OCI-LY3 (cell line): Measurements from ENCODE around the gene KANSL2.

Experiments used
- H2AFZ ChIP-seq: fragments of 200-600, 300-600 bp; shearing (Covaris generic); 2 replicates; pipeline ENCODE4 v1.6.0; 2014; ENCODE audit warnings: antibody characterized with exemption, low read depth, low read length
- H3K27ac ChIP-seq: fragments of 200-600, 300-600 bp; sonication (generic); 2 replicates; pipeline ENCODE4 v1.5.1; 2014; ENCODE audit warnings: mild to moderate bottlenecking, low read length, moderate library complexity, mixed read lengths
- H3K27me3 ChIP-seq: fragments of 200-600, 300-600 bp; sonication (generic); 2 replicates; pipeline ENCODE4 v1.6.1; 2014; ENCODE audit warnings: low read depth, low read length, mixed read lengths
- H3K36me3 ChIP-seq: fragments of 200-600, 300-600 bp; sonication (generic); replicated peaks from 2 replicates; pipeline ENCODE3; 2014; ENCODE audit warnings: low read depth, low read length, mixed read lengths
- H3K4me1 ChIP-seq: fragments of 300-600, 200-600 bp; sonication (generic); 2 replicates; pipeline ENCODE4 v1.6.1; 2014; ENCODE audit warnings: low read length, mixed read lengths
- H3K4me2 ChIP-seq: fragments of 200-600, 300-600 bp; sonication (generic); 2 replicates; pipeline ENCODE4 v1.6.1; 2014; ENCODE audit warnings: low read length, mixed read lengths
- H3K4me3 ChIP-seq: fragments of 300-600, 200-600 bp; sonication (generic); 2 replicates; pipeline ENCODE4 v1.5.1; 2014; ENCODE audit warnings: antibody characterized with exemption, mild to moderate bottlenecking, low read length, moderate library complexity
- H3K79me2 ChIP-seq: fragments of 300-600, 200-600 bp; shearing (Covaris generic); 2 replicates; pipeline ENCODE4 v1.6.1; 2014; ENCODE audit warnings: mild to moderate bottlenecking, low read length, mixed read lengths
- H3K9ac ChIP-seq: fragments of 300-600, 200-600 bp; shearing (Covaris generic); 2 replicates; pipeline ENCODE4 v1.6.0; 2014; ENCODE audit warnings: mild to moderate bottlenecking, low read length, moderate library complexity
- H3K9me3 ChIP-seq: fragments of 200-600, 300-600 bp; shearing (Covaris generic); 2 replicates; pipeline ENCODE4 v1.6.1; 2014; ENCODE audit warnings: low read length, mixed read lengths; ENCODE audit not compliant: insufficient read depth
- H4K20me1 ChIP-seq: fragments of 200-600, 300-600 bp; sonication (generic); 2 replicates; pipeline ENCODE4 v1.6.1; 2016; ENCODE audit warnings: low read length, mixed read lengths; ENCODE audit not compliant: insufficient read depth
- EZH2phosphoT487 ChIP-seq: fragments of 200-600 bp; shearing (Covaris generic); IDR thresholded peaks from 2 replicates; pipeline ENCODE4 v1.6.1; 2018; ENCODE audit warnings: antibody characterized with exemption, mixed run types, low read depth
- TF ChIP-seq, protein P1 (sequence below): fragments of 200-600, 300-600 bp; sonication (generic); IDR thresholded peaks from 2 replicates; pipeline ENCODE4 v1.5.1; 2014; ENCODE audit warnings: antibody characterized with exemption, low read length, low read depth

Gene KANSL2

DNA sequence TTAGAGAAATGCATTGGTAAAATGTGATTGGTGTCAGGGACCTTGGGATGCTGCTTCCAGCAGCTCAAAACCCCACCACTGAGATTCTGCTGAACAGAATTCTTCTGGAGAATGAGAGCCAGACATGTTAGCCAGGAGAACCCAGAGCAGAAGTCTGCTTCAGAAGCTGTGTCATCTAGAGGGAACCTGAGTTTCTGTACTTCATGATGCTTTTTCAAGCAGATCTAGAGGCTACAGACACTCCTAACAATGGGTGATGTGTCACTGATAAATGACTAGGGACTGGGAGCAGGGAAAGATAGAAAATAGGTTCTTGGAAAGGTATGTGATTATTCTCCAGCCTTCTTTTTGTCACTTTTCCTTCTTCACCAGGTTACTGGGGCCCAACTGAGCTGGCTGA is 41.6 kb downstream of the KANSL2 start:
- no peak overlapping the region for H3K4me2 ChIP-seq
- H2AFZ ChIP-seq: no peak overlapping the region
- no peak overlapping the region for H3K27ac ChIP-seq
- no peaks in the 10 kb centered on the region for H3K27me3 ChIP-seq
- H3K4me1 ChIP-seq: no peaks in the 10 kb centered on the region
- H3K4me3 ChIP-seq: no peak overlapping the region
- no peaks in the 10 kb centered on the region for H3K79me2 ChIP-seq
- TF ChIP-seq, protein P1, sequence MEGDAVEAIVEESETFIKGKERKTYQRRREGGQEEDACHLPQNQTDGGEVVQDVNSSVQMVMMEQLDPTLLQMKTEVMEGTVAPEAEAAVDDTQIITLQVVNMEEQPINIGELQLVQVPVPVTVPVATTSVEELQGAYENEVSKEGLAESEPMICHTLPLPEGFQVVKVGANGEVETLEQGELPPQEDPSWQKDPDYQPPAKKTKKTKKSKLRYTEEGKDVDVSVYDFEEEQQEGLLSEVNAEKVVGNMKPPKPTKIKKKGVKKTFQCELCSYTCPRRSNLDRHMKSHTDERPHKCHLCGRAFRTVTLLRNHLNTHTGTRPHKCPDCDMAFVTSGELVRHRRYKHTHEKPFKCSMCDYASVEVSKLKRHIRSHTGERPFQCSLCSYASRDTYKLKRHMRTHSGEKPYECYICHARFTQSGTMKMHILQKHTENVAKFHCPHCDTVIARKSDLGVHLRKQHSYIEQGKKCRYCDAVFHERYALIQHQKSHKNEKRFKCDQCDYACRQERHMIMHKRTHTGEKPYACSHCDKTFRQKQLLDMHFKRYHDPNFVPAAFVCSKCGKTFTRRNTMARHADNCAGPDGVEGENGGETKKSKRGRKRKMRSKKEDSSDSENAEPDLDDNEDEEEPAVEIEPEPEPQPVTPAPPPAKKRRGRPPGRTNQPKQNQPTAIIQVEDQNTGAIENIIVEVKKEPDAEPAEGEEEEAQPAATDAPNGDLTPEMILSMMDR: no peak
- TF ChIP-seq EZH2phosphoT487: no peak
- no peak overlapping the region for H3K9ac ChIP-seq
- peaks cover 26% of the 10 kb centered on the region for H3K36me3 ChIP-seq
- no peaks in the 10 kb centered on the region for H3K9me3 ChIP-seq
- no peaks in the 10 kb centered on the region for H4K20me1 ChIP-seq

DNA sequence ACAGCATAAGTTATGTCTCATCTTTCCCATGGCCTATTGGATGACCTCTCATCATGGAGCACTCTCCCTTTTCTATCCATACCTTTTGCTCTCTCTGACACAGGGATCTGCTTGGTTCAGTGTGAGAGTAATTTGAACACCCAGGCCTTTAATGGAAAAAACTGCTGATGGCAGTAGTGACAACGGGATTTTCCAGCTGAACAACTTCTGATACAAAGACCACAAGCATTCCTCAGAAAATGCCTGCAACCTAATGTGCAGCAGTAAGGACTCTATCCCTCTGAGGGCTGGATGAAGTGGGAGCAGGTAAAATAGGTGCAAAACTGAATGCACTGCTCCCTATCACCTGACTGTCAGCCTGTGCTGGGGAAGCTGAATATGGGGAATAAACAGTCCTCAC is 51.0 kb downstream of the KANSL2 start:
- H3K79me2 ChIP-seq: no peaks in the 10 kb centered on the region
- H3K36me3 ChIP-seq: no peaks in the 10 kb centered on the region
- no peaks in the 10 kb centered on the region for H3K27me3 ChIP-seq
- H2AFZ ChIP-seq: no peak overlapping the region
- no peaks in the 10 kb centered on the region for H4K20me1 ChIP-seq
- peaks cover 11% of the 10 kb centered on the region for H3K4me1 ChIP-seq
- H3K4me2 ChIP-seq: no peak overlapping the region
- no peak overlapping the region for H3K4me3 ChIP-seq
- H3K27ac ChIP-seq: no peak overlapping the region
- no peaks in the 10 kb centered on the region for H3K9me3 ChIP-seq
- H3K9ac ChIP-seq: no peak overlapping the region
- TF ChIP-seq, protein P1: no peak
- TF ChIP-seq EZH2phosphoT487: no peak

DNA sequence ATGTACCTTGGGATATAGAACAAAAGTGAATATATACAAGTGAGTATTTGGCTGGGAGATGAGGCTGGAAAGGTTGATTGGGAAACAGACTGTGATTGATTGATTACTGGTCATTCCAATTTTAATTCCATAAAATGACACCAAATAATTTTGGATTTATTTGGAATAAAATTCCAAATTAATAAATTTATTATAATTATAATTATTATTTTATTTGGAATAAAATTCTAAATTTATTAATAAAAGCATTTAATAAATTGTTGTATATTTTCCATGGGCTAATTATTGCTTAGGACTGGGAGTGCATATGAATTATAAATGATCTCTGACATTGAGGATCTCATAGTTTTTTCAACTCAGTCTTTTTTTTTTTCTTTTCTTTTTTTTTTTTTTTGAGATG is 51.7 kb downstream of the KANSL2 start:
- peaks cover 11% of the 10 kb centered on the region for H3K4me1 ChIP-seq
- no peak overlapping the region for H2AFZ ChIP-seq
- no peaks in the 10 kb centered on the region for H4K20me1 ChIP-seq
- H3K27ac ChIP-seq: no peak overlapping the region
- H3K4me2 ChIP-seq: no peak overlapping the region
- H3K27me3 ChIP-seq: no peaks in the 10 kb centered on the region
- TF ChIP-seq, protein P1: no peak
- TF ChIP-seq EZH2phosphoT487: no peak
- H3K79me2 ChIP-seq: no peaks in the 10 kb centered on the region
- no peak overlapping the region for H3K4me3 ChIP-seq
- no peaks in the 10 kb centered on the region for H3K36me3 ChIP-seq
- H3K9ac ChIP-seq: no peak overlapping the region
- H3K9me3 ChIP-seq: no peaks in the 10 kb centered on the region

DNA sequence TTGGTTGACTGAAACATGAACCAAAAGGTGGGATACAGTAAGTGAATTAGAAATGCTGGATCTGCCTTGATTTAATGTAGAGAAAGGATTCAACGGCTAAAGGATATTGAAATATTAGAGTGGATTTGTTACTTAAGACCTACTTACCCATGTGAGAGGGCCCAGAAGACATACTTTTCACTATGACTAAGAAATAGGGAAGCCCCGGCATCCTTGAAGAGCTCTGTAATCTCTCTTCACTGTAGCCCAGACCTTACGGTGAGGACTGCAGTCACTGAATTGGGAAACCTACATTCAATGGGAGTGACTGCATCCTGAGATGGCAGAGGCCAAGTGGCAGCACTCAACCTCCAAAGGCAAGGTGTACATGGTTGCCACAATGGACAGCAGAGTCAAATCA is 52.5 kb downstream of the KANSL2 start:
- H3K9me3 ChIP-seq: no peaks in the 10 kb centered on the region
- H3K9ac ChIP-seq: no peak overlapping the region
- H3K4me3 ChIP-seq: no peak overlapping the region
- no peaks in the 10 kb centered on the region for H4K20me1 ChIP-seq
- H3K79me2 ChIP-seq: no peaks in the 10 kb centered on the region
- no peaks in the 10 kb centered on the region for H3K36me3 ChIP-seq
- TF ChIP-seq, protein P1: no peak
- no peak for TF ChIP-seq EZH2phosphoT487
- H3K4me2 ChIP-seq: peak overlapping the region; percentile 15; the same call in 1 of the 2 replicates
- no peak overlapping the region for H3K27ac ChIP-seq
- no peaks in the 10 kb centered on the region for H3K27me3 ChIP-seq
- peaks cover 11% of the 10 kb centered on the region for H3K4me1 ChIP-seq
- no peak overlapping the region for H2AFZ ChIP-seq
